Measurements from ENCODE around the gene TASP1. TPM values are rescaled to one million over a fixed set of nuclear protein-coding genes. Genes with fewer than 3 reads are reported as not detected.

Gene TASP1
- total RNA-seq, 1 experiment from 2014 or later = 8.9 TPM

- no peaks in the 10 kb centered on the region for H3K27me3 ChIP-seq (ENCODE audit: control insufficient read depth, insufficient read depth, low read length)
- no peak overlapping the region for H3K27ac ChIP-seq (ENCODE audit: low read length)
- H3K9me3 ChIP-seq (ENCODE audit: control insufficient read depth, insufficient read depth, low read depth, low read length) = no peaks in the 10 kb centered on the region
- H3K4me3 ChIP-seq (ENCODE audit: low read depth in 2 of 2, low read length in 2 of 2) = no peak overlapping the region
- no peaks in the 10 kb centered on the region for H3K4me1 ChIP-seq (ENCODE audit: control insufficient read depth, insufficient read depth, low read length)
- no peaks in the 10 kb centered on the region for H3K36me3 ChIP-seq (ENCODE audit: control insufficient read depth, insufficient read depth, low read length)
- in situ Hi-C loops (cut with HindIII; ENCODE audit: low pct_unique_long_range_greater_than_20kb, low sequenced_read_pairs) (no loop called here), intact Hi-C loops (cut with micrococcal nuclease; ENCODE audit: unreplicated experiment) (no loop called here)
- DNase-seq (ENCODE audit: low read depth, low spot score) (no peak), ATAC-seq (no peak)
- ChIA-PET POLR2A (no interaction called here), CTCF (no interaction called here)
- TF ChIP-seq SIN3A (IDR thresholded peaks at IDR 0.05; ENCODE audit: borderline replicate concordance, insufficient read depth, low read depth, low read length) (no peak), TCF7L2 (IDR thresholded peaks at IDR 0.05; ENCODE audit: low read depth, low read length) (no peak), CTCF (IDR thresholded peaks at IDR 0.05) (no peak), POLR2AphosphoS5 (IDR thresholded peaks at IDR 0.05; ENCODE audit: low read depth, low read length) (no peak)
- TF ChIP-seq, protein P1, sequence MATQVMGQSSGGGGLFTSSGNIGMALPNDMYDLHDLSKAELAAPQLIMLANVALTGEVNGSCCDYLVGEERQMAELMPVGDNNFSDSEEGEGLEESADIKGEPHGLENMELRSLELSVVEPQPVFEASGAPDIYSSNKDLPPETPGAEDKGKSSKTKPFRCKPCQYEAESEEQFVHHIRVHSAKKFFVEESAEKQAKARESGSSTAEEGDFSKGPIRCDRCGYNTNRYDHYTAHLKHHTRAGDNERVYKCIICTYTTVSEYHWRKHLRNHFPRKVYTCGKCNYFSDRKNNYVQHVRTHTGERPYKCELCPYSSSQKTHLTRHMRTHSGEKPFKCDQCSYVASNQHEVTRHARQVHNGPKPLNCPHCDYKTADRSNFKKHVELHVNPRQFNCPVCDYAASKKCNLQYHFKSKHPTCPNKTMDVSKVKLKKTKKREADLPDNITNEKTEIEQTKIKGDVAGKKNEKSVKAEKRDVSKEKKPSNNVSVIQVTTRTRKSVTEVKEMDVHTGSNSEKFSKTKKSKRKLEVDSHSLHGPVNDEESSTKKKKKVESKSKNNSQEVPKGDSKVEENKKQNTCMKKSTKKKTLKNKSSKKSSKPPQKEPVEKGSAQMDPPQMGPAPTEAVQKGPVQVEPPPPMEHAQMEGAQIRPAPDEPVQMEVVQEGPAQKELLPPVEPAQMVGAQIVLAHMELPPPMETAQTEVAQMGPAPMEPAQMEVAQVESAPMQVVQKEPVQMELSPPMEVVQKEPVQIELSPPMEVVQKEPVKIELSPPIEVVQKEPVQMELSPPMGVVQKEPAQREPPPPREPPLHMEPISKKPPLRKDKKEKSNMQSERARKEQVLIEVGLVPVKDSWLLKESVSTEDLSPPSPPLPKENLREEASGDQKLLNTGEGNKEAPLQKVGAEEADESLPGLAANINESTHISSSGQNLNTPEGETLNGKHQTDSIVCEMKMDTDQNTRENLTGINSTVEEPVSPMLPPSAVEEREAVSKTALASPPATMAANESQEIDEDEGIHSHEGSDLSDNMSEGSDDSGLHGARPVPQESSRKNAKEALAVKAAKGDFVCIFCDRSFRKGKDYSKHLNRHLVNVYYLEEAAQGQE (IDR thresholded peaks at IDR 0.05; ENCODE audit: insufficient read depth in 1 of 2, low read depth in 2 of 2, low read length in 1 of 2) = no peak
- BruUV-seq (replicated peaks) = no TSS peak
These were observed 188.8 kb downstream of the TASP1 start for GRCh38 chr20:13449868-13450434.

DNA sequence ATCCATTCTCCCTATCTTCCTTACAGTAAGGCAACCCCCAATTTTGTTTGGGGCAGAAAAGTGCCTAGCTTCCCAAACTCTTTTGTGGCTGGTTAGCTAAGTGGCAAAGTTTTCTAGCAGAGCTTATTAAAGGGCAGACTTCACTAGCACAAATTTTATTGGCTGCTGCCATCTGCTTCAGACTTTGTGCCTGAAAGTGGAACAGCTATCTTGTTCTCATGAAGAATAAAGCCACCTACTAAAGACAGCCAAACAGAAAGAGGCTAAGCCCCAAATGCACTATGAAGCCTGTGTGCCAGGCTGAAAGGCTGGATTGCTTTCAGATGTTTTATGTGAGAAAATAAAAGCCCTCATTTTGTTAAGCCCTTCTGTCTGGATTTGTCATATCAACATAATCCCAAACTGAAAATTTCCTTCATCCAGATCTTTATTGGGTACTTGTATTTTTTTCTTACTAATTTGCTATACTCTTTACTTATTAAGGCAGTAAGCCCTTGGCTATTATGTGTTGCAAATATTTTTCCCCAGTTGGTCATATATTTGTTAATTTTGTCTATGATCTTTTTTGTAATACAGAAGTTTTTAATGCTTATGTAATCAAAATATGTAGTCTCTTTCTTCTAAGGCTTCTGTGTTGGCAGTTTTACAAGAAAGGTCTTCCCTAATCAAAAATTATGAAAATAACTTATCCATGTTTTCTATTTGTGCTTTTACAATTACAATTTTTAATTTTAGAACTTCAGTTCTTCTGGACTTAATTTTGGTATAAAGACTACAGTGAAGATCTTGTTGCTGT lies 191.1 kb downstream of the TASP1 start:
- DNase-seq (ENCODE audit: low read depth, low spot score) (no peak), ATAC-seq (no peak)
- no peak overlapping the region for H3K4me3 ChIP-seq (ENCODE audit: low read depth in 2 of 2, low read length in 2 of 2)
- intact Hi-C loops (cut with micrococcal nuclease; ENCODE audit: unreplicated experiment) (no loop called here), in situ Hi-C loops (cut with HindIII; ENCODE audit: low pct_unique_long_range_greater_than_20kb, low sequenced_read_pairs) (no loop called here)
- no TSS peak for BruUV-seq (replicated peaks)
- no peak overlapping the region for H3K27ac ChIP-seq (ENCODE audit: low read length)
- no peaks in the 10 kb centered on the region for H3K9me3 ChIP-seq (ENCODE audit: control insufficient read depth, insufficient read depth, low read depth, low read length)
- ChIA-PET CTCF (no interaction called here), POLR2A (no interaction called here)
- no peaks in the 10 kb centered on the region for H3K27me3 ChIP-seq (ENCODE audit: control insufficient read depth, insufficient read depth, low read length)
- H3K4me1 ChIP-seq (ENCODE audit: control insufficient read depth, insufficient read depth, low read length) = no peaks in the 10 kb centered on the region
- TF ChIP-seq SIN3A (IDR thresholded peaks at IDR 0.05; ENCODE audit: borderline replicate concordance, insufficient read depth, low read depth, low read length) (no peak), CTCF (IDR thresholded peaks at IDR 0.05) (no peak), POLR2AphosphoS5 (IDR thresholded peaks at IDR 0.05; ENCODE audit: low read depth, low read length) (no peak), TCF7L2 (IDR thresholded peaks at IDR 0.05; ENCODE audit: low read depth, low read length) (no peak)
- TF ChIP-seq, protein P1 (IDR thresholded peaks at IDR 0.05; ENCODE audit: insufficient read depth in 1 of 2, low read depth in 2 of 2, low read length in 1 of 2) = no peak
- no peaks in the 10 kb centered on the region for H3K36me3 ChIP-seq (ENCODE audit: control insufficient read depth, insufficient read depth, low read length)

All from Panc1 (cell line).